NCI-H774 (cell line): Measurements from ENCODE around the gene TRMT2A.

Source experiments
- DNase-seq: peaks from one replicate; lab custom pipeline; 2025; lab: John Stamatoyannopoulos, UW

Gene TRMT2A

DNA sequence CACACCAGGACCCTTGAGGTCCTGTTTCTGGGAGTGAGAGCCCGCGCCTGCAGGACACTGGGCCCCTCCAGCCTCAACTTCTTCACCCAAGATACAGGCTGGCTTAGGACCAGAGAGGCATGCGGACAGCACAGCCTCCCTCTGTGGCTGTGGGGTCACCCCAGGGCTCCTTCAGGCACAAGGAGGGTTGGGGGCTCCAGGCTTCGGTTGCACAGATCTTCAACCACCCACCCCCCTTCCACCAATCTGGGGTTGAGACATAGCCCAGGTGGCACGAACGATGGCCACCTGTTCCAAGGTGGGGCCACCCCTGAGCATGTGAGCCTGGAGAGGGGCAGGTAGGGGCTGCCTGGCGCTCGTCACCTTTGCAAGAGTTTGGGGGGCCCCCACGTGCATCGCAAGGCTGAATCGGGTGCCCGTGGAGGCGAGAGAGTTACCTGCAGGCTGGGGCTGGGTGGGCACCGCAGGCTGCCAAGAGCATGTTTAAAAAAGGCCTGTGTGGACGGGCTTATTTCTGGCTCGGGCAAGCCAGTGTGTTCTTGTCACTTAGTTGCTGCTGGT, 15.7 kb upstream of the TRMT2A start:
- no peak for DNase-seq

DNA sequence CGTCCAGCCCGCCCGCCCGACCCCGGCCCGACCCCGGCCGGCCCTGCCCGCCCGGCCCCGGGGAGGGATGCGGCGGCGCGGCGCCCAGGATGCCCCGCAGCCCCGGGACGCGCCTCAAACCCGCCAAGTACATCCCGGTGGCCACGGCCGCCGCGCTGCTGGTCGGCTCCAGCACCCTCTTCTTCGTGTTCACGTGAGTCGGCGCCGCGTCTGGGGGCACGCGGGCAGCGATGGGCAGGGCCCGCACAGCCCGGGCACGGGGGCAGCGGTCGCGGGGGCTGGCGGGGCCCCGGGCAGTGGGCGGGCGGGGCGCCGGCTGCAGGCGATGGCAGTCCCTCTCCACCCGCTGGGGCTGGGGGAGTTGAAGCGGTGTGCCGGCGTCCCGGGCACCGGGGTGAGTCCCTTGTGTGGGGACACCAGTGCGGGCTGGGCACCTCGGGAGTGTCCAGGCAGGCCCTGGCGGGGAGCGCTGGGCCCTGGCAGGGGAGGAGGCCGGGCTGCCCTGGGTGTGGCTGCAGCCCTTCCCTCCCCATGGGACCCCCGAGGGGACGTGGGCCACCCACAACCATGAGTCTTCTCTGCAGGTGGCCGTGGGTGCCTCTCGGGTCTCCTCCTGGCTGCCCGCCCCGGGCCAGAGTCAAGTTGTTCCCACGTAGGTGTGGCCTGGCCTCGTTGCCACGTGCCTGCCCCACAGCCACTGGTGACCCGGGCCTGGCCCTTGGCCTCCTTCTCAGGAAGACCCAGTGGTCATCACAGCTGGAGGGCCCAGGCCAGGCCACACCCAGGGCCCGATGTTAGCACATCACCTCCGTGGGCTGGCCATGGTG, 15.0 kb upstream of the TRMT2A start:
- no peak for DNase-seq

DNA sequence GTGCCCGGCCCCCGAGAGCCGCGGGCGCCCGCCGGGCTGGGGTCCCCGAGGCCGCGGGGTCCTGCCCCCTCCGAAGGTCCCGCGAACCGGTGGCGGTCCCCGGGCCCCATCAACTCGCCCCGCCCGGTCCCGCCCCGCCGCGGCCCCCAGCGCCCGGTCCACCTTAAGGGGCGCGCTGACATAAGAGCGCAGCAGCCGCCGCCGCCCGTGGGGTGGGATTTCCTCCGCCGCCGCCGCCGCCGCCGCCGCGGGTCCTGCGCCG, 14.5 kb upstream of the TRMT2A start, which contains the start of gene ZDHHC8:
ZDHHC8 (plus strand) TSS at position 208 of the 262 bp plus-strand sequence. CDS start 144 bp downstream, outside the sequence.
- no peak for DNase-seq

DNA sequence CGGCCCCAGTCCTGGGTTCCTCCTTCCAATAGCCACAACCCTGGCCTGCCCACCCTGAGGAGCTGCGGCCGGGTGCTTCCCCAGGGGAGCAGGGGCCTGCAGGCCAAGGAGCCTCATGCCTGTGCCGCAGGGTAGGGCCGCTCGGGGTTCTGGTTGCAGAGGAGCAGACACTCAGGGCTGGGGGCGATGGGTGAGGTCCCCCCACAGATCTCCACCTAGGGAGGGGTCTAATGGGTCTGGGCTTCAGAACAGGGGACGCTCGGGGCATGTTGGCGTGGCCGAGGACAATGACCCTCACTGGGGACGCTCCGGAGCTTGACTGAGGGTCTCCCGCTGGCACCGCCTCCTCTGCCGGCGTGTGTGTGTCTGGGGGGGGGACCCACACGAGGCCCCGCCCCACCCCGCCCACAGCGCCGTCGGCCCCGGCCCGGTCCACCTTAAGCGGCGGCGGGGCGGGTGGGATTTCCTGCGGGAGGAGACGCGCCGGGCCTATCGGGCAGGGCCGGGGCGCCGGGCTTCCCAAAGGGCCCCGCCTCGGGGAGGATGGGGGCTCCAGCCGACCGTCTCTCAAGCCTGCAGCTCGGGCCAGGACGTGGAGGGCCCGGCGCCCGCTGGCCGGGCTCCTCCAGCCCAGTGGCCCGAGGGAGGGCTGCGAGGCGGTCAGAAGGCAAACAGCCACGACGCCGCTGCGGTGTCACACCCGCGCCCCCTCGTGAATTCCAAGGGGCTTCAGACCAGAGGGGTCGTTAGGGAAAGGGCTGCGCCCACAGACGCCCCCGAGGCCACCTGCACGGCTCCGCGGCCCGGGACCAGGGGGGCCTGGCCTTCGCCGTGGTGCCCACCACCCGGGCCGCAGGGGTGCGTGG, 13.9 kb upstream of the TRMT2A start:
- no peak for DNase-seq

DNA sequence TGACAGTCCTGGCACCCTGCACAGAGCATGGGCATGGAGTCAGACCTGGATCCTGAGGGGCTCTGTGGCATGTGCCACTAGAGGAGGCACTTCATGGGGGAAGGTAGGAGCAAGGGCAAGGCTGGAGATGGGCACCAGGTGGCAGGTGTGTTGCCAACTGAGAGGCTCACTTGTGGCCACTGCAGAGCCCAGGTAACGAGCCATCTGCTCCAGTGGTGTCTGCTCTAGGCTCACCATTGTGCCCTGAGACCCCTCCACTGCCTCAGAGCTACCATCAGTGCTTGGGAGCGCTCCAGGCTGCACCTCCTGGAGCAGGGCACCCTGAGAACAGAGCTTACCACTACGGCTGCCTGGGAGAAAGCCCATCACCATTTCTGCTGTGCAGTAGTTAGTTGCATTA, 13.3 kb upstream of the TRMT2A start:
- DNase-seq = no peak

DNA sequence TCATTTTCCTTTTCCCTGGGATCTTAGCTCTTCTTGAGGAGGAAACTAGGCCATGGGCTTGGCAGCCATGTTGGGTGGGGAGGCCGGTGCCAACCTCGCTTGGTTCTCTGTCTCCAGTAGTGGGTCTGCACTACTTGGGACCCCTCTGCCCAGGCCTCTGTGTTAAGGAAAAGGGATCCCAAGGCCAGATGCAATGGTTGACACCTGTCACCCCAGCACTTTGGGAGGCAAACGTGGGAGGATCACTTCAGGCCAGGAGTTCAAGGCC, 12.7 kb upstream of the TRMT2A start:
- DNase-seq = no peak

DNA sequence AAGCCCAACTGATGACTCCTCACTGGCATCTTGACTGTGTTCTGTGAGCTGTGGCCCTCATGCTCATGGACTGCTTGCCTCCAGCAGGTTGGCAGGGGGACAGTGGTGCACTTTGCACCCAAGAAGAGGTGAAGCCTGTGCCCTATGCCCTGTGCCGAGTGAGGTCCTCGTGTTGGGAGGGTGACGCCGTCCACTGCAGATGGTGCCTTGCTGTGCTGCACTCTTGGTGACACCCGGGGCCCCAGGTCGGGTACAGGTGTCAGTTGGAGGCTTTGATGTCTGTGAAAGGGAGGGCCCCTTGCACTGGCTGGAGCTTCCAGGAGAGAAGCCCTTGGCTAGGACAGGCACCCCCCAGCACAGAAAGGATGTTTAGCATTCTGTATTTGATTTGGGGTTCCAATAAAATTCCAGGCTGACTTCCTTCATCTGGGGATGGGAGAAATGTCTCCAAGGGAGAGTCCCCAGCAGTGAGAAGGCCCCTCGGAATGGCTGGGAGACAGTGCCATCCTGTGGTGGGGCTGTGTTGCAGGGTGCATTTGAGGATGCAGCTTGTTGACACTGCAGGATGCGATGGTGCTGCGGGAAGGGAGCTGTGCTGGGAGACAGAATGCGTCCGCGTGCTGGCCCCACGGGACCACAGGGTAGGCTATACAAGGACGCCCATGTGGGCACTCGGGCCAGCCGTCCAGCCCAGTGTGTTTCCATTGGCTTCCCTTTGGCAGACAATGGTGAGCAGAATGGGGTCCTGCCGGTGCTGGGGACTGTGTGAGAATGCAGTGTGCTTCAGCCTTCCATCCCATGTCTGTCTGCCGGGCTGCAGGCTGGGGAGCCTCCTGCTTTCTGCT, 12.1 kb upstream of the TRMT2A start:
- no peak for DNase-seq

DNA sequence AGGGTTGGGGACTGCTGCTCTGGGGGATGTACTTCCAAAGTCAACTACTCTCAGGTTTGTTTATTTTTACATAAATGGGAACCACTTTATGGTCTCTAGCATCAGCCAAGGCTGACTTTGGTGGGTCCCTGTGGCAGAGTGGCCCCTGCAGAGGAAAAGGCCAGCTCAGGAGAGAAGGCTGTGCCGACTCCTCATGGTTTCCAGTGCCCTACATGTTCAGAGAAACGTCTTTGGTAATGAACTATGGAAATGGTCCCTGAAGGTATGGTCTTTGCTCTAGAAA, 11.5 kb upstream of the TRMT2A start:
- DNase-seq = no peak

DNA sequence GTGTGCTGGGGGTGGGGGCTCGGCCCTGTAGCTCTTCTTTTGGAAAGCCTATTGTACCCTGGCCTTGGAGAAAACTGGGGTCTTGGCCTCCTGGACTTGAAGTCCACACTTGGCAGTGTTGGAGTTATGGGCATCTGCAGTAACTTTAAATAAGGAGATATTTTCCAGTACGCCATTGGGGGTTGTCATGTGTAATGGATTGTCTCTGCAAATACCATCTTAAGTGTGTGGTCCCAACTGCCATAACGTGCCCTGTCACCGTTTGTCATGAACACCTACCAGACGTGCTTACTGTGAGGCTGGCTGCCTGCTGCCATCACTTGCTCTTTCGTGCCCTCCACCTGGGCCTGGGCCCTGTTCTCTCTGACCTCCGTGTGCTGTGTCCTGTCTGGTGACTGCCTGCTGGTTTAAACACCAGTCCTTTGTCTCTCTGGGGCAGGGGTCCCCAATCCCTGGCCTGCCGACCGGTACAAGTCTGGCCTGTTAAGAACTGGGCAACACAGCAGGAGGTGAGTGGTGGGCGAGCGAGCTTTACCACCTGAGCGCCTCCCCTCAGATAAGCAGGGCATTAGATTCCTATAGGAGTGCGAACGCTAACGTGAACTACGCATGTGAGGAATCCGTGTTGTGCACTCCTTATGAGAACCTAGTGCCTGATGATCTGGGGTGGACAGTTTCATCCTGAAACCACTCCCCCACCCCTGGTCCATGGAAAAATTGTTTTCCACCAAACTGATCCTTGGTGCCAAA, 11.0 kb upstream of the TRMT2A start:
- no peak for DNase-seq

DNA sequence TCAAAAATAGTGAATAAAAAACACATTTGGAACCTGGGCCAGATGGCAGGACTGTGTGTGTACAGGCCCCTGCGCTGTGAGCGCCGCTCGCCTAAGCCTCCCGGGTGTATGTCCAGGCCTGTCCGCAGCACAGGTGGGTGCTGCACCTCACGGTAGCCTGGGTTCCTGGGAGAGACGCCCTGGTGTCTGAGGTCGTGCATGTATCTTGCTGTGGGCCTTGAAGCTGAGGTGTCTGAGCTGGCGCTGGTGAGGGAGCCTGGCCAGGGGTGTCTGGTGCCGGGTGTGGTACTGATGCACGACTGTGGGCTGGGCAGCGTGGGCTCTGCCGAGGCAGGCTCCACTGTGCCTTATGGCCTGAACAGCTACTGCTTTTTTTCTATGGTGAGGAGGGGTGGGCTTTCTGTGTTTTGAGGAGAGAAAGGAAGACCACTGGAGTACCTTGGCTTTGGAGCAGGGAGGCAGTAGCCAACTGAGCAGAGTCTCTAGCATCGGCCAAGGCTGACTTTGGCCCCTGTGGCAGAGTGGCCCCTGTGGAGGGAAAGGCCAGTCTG, 10.4 kb upstream of the TRMT2A start:
- DNase-seq = no peak

DNA sequence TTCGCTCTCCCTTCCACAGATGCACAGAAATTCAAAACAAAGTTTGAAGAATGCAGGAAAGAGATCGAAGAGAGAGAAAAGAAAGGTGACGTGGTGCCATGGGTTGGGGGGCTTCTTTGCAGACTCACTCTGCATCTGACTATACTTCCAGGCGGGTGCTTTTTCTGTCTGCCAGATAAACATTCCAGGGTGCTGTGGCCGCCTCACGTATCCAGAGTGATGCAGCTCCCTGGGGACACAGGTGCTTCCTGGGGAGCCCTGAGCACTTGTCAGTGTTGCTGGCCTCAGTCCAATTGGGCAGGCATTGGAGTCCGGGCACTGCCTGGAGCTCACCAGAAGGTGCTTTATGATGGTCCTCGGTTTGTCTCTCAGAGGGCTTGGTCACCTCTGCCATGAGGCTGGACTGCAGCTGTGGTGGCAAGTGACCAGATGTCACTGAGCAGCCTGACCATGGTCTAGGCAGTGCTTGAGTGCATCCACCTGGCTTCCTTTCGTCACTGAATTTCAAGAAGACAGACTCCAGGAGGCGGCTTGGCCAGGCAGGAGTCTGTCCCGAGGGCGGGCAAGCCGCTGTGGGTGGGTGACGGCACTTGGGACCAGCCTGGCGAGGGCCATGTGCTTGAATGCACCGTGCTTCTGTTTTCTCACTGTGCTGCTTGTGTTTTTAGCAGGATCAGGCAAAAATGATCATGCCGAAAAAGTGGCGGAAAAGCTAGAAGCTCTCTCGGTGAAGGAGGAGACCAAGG, 9.4 kb upstream of the TRMT2A start:
- DNase-seq = no peak

DNA sequence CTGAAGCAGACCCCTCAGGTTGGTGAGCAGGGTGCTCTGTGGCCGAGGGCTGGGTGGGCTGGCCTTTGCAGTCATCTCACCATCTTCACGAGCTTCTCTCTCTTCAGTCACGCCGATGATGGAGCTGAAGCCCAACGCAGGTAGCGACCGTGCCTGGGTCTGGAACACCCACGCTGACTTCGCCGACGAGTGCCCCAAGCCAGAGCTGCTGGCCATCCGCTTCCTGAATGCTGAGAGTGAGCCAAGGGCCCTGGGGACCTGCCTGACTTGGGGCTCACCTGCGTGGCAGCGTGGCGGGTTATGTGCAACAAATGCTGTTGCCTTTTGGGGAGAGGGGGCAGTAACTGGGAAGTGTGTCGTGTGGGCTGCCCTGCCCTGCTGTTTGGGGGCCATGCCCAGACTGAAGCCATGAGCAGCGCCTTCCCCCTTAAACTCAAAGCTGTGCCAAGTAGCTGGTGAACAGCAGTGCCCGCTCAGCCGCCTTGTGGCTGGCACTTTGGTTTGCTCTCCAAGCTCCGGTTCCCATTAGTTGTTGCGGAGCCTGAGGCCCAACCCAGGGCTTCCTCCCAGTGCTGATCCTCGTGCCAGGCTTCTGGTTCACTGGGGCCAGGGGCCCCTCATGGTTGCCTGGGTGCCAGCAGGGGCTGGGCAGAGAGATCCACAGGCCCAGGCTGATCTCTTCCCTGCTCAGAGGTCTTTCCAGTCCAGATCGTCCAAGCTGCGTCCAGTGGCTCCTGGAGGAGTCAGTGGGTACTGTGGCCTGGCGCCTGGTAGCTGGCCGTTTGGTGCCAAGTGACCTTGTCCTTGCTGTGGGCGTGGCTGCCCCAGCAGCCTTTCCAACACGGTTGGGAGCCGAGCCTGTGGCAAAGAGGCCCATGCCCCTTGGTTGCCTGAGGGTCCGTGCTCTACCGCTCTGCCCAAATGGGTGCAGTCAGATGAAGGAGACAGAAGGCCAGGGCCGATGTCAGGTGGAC, 8.5 kb upstream of the TRMT2A start:
- no peak for DNase-seq

DNA sequence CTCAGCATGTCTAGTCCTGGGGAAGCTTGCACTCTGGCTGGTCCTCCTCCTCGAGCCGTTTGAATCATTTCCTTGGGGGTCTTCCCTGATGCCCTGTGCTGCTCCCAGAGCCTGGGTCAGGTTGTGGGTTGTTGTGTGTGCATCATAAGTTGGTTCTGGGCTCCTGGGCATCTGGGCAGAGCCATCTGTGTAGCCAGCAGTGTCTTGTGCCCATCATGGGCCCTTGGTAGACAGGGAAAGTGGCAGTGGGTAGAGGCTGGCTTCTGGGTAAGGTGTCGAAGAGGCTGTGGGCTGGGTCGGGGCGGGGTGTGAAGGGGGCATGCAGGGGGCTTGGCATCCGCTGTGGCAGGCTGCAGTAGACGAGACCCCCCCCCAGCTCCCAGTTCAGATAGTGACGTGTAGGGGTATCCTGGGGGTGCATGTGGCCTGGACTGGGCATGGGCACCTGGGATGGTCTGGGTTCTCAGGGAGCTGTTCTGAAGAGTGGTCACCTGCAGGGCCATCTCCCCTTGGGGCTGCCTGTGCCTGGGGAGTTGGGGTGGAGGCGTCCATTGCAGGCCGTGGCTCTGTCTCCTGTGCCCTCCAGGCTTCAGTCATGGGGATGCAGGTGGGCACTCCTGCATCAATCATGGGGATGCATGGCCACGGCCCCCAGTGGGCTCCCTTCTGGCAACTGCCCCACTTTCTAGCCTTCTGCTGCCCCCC, 7.2 kb upstream of the TRMT2A start:
- no peak for DNase-seq

DNA sequence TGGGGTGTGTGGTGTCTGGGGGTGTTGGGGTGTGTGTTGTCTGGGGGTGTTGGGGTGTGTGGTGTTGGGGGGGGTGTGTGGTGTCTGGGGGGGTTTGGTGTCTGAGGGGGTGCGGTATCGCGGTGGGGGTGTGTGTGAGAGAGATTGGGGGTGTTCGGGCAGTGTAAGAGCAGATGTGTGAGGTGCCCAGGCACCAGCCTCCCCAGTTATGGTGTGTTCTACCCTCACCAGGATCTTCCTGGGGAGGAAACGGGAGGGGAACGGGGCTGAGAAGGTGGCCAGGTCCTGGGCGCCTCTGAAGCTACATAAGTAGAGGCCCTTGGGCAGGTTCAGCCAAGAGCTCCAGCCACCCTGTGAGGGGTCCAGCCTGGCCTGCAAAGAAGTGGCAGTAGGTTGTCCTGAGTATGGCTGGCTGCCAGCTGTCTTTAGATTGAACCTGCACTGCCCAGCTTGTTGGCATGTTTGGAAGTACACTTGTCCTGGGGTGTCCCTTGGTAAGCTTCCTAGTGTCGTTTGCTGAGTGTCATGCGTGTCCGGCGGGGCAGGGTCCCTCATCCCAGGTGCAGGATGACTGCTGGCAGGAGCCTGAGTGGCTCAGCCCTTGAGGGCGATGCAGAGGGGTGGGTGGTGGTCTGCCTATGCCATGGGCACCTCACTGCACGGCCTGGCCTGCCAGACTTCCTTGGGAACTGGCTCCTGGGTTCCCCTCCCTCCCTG, 6.5 kb upstream of the TRMT2A start:
- DNase-seq = no peak

DNA sequence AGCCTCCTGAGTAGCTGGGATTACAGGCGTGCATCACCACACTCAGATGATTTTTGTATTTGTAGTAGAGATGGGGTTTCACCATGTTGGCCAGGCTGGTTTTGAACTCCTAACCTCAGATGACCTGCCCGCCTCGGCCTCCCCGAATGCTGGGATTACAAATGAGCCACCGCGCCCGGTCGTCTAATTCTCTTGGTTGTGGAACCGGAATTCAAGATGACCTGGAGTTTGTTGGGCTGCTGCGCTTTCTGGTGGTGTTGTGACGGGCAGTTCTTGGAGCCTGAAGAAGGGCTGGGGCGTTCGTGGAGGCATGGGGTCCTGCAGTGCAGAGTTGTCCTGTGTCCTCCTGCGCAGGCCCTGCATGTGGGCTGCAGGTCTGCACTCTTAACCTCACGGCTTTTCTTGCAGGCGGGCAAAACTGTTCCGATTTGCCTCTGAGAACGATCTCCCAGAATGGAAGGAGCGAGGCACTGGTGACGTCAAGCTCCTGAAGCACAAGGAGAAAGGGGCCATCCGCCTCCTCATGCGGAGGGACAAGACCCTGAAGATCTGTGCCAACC, 4.9 kb upstream of the TRMT2A start:
- DNase-seq = no peak

DNA sequence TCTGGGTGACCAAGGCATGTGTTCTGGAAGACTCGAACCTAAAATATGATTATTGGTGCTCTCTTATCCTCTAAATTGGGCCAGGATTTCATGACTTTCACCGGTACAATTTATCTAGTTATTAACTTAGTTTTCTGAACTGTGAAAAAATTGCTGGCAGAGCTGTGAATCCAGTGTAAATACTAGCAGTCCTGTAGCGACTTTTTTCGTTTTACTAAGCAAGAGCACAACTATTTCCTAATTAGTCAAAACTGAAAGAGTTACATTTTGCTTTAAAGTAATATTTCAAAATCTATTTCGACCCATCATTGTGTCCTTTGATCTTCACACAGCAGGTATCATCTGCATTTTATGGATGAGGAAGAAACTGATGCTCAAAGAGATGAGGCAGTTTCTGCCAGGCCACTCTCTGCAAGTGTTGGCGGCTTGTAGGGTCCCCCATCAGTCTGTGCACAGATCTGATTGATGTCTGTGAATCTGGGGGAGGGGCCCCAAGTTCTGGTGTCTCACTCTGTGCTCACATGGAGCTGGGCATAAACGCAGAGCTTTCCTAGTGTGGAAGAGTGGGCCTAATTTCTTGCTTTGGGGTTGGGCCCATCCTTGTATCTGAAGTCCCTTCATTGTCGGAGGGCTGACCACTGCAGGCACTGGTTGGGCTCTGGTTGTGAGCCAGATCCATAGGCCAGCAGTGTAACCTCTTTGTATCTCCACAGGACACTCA, 1.4 kb upstream of the TRMT2A start:
- no peak for DNase-seq

DNA sequence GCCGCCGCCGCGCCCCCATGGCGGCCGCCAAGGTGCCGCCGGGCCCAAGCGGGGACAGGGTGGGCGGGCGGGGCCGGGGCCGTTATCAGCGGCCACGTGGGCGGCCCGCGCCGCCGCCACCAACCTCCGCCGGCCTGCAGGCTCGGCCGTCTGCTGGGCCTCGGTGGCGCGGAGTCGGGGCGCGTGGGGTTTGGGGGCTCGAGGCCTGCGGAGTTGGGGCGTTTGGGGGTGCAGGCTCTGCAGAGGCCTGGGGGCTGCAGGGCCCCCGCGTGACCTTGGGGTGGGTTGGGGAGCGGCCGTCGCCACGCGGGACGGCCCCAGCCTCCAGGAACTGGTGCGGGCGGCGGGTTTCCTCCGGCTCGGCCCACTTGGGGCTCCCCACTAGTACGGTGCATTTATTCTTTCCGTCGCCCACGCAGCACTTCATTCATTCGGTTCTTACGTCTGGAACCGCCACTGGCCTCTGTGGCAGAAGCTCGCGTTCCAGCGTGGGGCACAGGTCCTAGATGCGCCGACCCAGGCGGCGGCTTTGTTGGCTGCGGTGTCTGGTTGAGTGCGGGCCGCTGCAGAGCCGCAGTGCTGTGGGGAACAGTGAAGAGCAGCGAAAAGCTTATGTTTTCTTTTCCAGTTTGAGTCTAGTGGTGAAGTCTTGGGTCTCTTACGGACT, 740 bp upstream of the TRMT2A start:
- DNase-seq = no peak
